MM.1S (cell line): ENCODE measurements around the gene CFAP57.

Source experiments
- CTCF ChIP-seq: fragments of 300-600 bp; sonication (generic); IDR thresholded peaks from 2 replicates; pipeline ENCODE4 v1.5.1; 2016; ENCODE audit warnings: antibody characterized with exemption, low read length, mixed read lengths
- EZH2 ChIP-seq: fragments of 300-600 bp; sonication (generic); optimal IDR thresholded peaks from 2 replicates; pipeline ENCODE3; 2017; ENCODE audit warnings: low read depth, mild to moderate bottlenecking, antibody characterized with exemption, low read length, mixed read lengths

GRCh38 chr1:43165162-43165561, 7.0 kb upstream of the CFAP57 start:
- TF ChIP-seq CTCF (no peak), EZH2 (no peak)
